ENCODE measurements around the gene DDR2.

DDR2 gene

DNA sequence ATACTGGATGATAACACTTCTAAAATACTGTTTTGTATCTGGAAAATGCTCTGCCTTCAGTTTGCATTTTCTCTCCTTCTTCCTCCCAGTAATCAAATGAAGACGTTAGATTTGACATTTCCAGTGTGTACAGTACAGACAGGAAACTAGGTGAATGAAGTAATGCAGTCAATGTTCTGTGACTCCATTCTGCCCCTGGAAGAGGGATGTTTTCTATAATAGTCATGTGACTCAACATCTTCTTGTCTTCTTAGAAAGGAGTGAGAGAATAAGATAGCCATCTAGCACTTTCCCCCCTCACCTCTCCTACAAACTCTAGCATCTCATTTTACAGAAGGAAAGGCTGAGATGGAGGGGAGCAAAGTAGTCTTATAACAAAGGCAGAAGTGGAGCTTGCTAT lies 77.6 kb downstream of the DDR2 start:
- no peak for TF ChIP-seq REST (IDR thresholded peaks at IDR 0.05; ENCODE audit: insufficient read depth in 1 of 2, low read depth in 2 of 2, low read length in 2 of 2)
- TF ChIP-seq FOXP2 (optimal IDR thresholded peaks at IDR 0.05; ENCODE audit: borderline replicate concordance, extremely low read depth, extremely low read length, insufficient read depth): no peak

DNA sequence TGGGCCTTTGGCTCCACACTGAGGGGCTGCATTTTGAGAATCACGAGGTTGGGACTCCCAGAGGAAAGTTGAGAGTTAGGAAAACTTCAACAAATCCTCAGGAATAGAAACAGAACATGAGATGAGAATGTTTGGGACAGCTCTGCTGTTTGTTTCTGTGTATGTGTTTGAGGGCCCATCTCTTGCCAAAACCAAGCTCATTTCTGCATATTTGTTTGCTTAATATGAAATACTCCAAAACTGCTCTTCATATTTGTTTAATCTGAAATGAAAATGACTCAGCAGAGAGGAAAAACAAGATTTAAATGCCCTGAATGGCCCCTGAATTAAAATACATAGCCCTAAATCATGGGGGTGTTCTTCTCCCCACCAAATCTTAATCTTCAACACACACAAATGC lies 78.1 kb downstream of the DDR2 start:
- TF ChIP-seq TAF1 (IDR thresholded peaks at IDR 0.05; ENCODE audit: borderline replicate concordance, insufficient read depth, low read length) (no peak), SIN3A (IDR thresholded peaks at IDR 0.05; ENCODE audit: borderline replicate concordance, insufficient read depth, low read length) (no peak), FOXP2 (optimal IDR thresholded peaks at IDR 0.05; ENCODE audit: borderline replicate concordance, extremely low read depth, extremely low read length, insufficient read depth) (no peak), POLR2AphosphoS5 (IDR thresholded peaks at IDR 0.05; ENCODE audit: low read depth, low read length) (no peak), REST (IDR thresholded peaks at IDR 0.05; ENCODE audit: insufficient read depth in 1 of 2, low read depth in 2 of 2, low read length in 2 of 2) (no peak)

DNA sequence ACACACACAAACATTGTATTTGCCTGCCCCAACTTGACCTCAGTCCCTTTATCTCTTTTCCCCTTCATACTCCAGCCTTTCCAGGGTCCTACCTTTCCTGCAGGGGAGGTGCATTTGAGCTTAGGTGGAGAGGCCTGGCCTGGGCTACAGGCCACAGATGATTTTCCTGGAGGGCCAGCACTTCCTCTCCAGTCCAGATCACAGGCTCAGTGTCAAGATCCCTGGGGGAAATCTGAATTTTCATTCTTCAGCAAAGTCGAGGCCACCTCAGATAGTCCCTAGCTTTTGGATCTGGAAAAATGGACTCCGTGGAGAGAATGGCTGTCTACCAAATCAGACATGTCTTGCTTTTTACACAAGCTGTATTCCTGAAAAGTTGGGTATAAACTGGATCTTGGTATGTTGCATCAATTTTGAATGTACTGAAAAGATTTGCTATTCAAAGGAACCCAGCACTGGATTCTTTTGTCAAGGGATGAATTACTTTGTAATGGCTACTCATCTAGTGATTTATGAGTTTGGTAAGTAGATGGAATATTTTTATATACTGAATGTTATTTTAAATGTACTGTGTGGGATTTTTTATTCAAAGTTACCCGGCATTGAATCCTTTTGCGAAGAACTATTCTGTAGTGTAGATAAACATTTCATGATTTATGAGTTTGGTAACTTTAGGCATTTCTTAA lies 78.7 kb downstream of the DDR2 start:
- no peak for TF ChIP-seq SIN3A (IDR thresholded peaks at IDR 0.05; ENCODE audit: borderline replicate concordance, insufficient read depth, low read length)
- TF ChIP-seq TAF1 (IDR thresholded peaks at IDR 0.05; ENCODE audit: borderline replicate concordance, insufficient read depth, low read length): no peak

GRCh38 chr1:162712317-162713029 lies 80.2 kb downstream of the DDR2 start:
- no peak for TF ChIP-seq SIN3A (IDR thresholded peaks at IDR 0.05; ENCODE audit: borderline replicate concordance, insufficient read depth, low read length)
- no peak for TF ChIP-seq TAF1 (IDR thresholded peaks at IDR 0.05; ENCODE audit: borderline replicate concordance, insufficient read depth, low read length)
- no peak for TF ChIP-seq REST (IDR thresholded peaks at IDR 0.05; ENCODE audit: insufficient read depth in 1 of 2, low read depth in 2 of 2, low read length in 2 of 2)
- no peak for TF ChIP-seq POLR2AphosphoS5 (IDR thresholded peaks at IDR 0.05; ENCODE audit: low read depth, low read length)
- TF ChIP-seq FOXP2 (optimal IDR thresholded peaks at IDR 0.05; ENCODE audit: borderline replicate concordance, extremely low read depth, extremely low read length, insufficient read depth): no peak

DNA sequence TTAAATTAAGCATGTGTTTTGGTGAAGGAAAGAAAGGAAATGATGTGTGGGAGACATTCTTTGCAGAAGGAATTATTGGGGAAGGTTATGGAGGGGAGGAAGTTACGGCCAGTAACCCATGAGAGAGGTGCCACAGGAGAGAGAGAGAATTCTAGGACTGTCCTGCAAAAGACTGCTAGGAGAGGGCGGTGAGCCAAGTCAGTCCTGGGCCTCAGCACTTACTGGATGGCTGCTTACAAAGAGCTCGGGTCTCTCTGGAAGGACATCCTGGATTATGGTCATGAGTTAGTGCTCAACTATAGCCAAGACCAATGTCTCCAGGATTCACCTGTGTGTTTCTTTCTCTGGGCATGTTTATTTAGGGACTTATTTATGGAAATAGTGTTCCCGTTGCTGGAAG lies 83.9 kb downstream of the DDR2 start:
- TF ChIP-seq REST (IDR thresholded peaks at IDR 0.05; ENCODE audit: insufficient read depth in 1 of 2, low read depth in 2 of 2, low read length in 2 of 2) (no peak), TAF1 (IDR thresholded peaks at IDR 0.05; ENCODE audit: borderline replicate concordance, insufficient read depth, low read length) (no peak), FOXP2 (optimal IDR thresholded peaks at IDR 0.05; ENCODE audit: borderline replicate concordance, extremely low read depth, extremely low read length, insufficient read depth) (no peak)

Measured in PFSK-1 (cell line).